Neuron (in vitro differentiated cells): Measurements from ENCODE around the gene CCNYL1.
"Not testable (repeated sequence)": the region's sequence is repeated elsewhere in the genome, so short reads cannot be mapped to it uniquely, and the experiment has no call there.

ENCODE experiments used
- H2AFZ ChIP-seq: one replicate; pipeline ENCODE4 v1.6.1; 2013; ENCODE audit warnings: low read depth, mild to moderate bottlenecking, inconsistent platforms, low read length, moderate library complexity
- H3K27me3 ChIP-seq: one replicate; pipeline ENCODE4 v1.6.1; 2013; ENCODE audit warnings: low read length; ENCODE audit not compliant: insufficient read depth
- H3K36me3 ChIP-seq: one replicate; pipeline ENCODE4 v1.6.1; 2013; ENCODE audit warnings: low read length; ENCODE audit not compliant: insufficient read depth
- H3K4me1 ChIP-seq: one replicate; pipeline ENCODE4 v1.6.1; 2013; ENCODE audit warnings: low read length; ENCODE audit not compliant: insufficient read depth
- H3K4me3 ChIP-seq: 2 replicates; pipeline ENCODE4 v1.5.1; 2013; ENCODE audit warnings: mild to moderate bottlenecking, low read length, moderate library complexity
- H3K9me3 ChIP-seq: one replicate; pipeline ENCODE4 v1.6.1; 2013; ENCODE audit warnings: low read length

The CCNYL1 gene

DNA sequence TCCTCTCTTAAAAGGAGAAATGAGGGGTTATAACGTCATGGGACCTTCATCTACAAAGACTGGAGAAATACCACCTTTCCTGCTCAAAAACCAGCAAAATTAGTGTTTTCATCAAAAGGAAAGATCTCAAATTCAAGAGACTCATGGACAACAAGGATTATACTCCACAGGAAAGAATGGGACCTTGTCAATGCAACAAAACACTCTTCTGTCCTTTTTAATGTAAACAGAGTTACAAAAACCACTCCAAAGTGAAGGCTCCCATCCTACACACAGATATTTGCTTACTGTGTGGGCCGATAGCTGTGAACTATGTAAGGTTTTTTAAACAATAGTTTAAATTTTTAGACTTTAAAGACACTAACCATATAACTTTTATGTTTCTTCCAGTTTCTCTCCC is 42.2 kb downstream of the CCNYL1 start:
- H3K9me3 ChIP-seq, H2AFZ ChIP-seq, H3K36me3 ChIP-seq, H3K27me3 ChIP-seq, H3K4me3 ChIP-seq: not testable (repeated sequence)
- H3K4me1 ChIP-seq, result peaks cover 16% of the 10 kb centered on the region

DNA sequence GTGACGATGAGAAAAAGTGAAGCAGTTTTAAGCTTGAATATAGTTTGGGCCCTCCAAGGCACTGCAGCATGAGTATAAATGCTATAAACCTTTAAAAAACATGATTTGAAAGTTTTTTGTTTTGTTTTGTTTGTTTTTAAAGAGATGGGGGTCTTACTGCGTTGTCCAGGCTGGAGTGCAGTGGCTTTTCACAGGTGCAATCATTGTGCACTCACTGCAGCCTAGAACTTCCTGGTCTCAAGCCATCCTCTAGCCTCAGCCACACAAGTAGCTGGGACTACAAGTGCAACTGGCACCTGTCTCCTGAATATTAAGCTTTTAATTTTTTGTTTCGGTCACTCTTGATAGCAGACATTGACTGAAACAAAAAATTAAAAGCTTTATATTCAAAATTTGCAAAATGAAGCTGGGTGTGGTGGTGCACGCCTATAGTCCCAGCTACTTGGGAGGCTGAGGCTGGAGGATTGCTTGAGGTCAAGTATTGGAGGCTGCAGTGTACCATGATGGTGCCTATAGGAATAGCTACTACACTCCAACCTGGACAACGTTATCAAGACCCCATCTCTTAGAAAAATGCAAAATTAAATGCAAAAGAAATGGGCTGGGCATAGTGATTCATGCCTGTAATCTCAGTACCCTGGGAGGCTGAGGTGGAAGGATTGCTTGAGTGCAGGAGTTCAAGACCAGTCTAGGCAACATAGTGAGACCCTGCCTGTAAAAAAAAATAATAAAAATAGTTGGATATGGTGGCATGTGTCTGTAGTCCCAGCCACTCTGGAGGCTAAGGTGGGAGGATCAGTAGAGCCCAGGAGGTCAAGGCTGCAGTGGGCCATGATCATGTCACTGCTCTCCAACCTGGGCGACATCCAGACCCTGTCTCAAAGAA is 43.3 kb downstream of the CCNYL1 start:
- Histone ChIP-seq H3K27me3 (no peaks in the 10 kb centered on the region), H3K4me3 (no peak overlapping the region), H2AFZ (no peak overlapping the region), H3K4me1 (peaks cover 14% of the 10 kb centered on the region), H3K36me3 (peaks cover 14% of the 10 kb centered on the region), H3K9me3 (no peaks in the 10 kb centered on the region)

DNA sequence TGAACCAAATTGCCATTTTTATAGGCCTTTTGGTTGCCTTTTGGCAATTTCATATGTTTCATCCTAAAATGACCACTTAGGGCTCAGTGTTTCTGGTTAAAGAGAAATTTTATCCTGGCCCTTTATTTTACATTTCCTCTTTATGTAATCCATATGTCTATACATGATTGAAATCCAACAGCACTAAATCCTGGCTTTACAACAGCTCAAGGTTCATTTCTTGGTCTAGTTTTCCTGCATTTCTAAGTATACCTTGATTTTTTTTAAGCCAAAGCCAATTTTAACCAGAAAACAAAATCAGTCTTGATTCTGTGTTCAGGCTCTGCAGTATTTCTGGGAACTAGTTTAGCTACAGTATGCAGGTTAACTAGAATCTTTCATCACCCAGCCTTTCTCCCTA is 46.6 kb downstream of the CCNYL1 start:
- Histone ChIP-seq H3K36me3 (peaks cover 35% of the 10 kb centered on the region), H3K4me1 (no peaks in the 10 kb centered on the region), H3K27me3 (no peaks in the 10 kb centered on the region), H3K9me3 (no peaks in the 10 kb centered on the region), H2AFZ (no peak overlapping the region), H3K4me3 (no peak overlapping the region)

DNA sequence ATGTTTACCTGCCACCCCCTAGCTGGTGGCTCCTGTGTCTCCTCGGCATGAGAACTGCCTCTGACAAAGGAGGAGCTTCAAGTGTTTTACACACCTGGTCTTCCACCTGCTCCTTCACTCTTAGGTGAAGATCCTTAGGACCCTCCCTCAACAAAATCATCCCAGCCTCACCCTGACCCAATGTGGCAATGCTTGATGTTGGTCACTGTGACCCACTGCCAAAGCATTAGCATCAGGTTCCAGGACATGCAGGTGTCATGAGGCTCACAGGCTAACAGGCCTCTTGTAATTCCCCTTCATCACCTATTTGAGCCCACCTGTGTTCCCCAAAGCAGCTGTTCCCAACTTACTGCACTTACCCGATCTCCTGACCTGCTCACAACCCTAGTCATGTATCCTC is 48.5 kb downstream of the CCNYL1 start:
- Histone ChIP-seq H3K27me3 (no peaks in the 10 kb centered on the region), H3K36me3 (peaks cover 48% of the 10 kb centered on the region)

DNA sequence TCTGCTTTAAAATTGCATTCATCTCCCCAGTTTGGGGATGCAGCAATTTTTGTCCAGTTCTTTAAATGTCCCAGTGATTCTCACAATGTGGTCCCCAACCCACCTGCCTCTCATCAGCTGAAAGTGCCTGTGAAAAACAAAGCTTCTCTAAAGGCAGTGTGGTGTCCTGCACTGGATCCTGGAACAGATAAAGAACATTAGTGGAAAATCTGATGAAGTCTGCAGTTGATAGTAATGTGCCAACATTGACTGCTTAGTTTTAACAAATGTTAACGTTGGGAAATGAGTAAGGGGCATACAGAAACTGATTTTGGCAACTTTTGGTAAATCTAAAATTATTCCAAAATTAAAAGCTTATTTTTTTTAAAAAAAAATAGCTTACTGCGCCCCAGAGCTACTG is 49.0 kb downstream of the CCNYL1 start:
- Histone ChIP-seq H3K36me3 (peaks cover 48% of the 10 kb centered on the region), H3K9me3 (no peaks in the 10 kb centered on the region), H3K27me3 (no peaks in the 10 kb centered on the region), H2AFZ (no peak overlapping the region), H3K4me3 (no peak overlapping the region), H3K4me1 (peaks cover 23% of the 10 kb centered on the region)

More for the DNA sequence above, 48.5 kb downstream of the CCNYL1 start:
- Histone ChIP-seq H3K9me3 (no peaks in the 10 kb centered on the region), H2AFZ (no peak overlapping the region), H3K4me1 (peaks cover 18% of the 10 kb centered on the region), H3K4me3 (no peak overlapping the region)

DNA sequence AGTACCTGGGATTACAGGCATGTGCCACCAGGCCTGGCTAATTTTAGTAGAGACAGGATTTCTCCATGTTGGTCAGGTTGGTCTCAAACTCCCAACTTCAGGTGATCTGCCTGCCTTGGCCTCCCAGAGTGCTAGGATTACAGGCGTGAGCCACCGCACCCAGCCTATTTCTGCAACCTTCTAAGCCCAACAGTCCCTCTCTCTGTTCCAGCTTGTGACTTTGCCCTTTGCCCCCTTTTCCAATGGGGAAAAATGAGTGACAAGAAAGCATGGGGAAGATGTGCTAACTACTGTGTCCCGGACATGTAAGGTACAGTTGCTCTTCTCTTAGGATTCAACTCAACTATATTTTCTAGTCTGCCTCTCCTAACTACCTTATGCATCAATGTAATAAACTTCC is 50.0 kb downstream of the CCNYL1 start:
- Histone ChIP-seq H3K36me3 (peaks cover 50% of the 10 kb centered on the region), H3K4me1 (peaks cover 32% of the 10 kb centered on the region)
- H3K9me3 ChIP-seq, H3K4me3 ChIP-seq, H2AFZ ChIP-seq, H3K27me3 ChIP-seq: not testable (repeated sequence)

GRCh38 chr2:207762146-207762545 is 50.7 kb downstream of the CCNYL1 start:
- H3K4me3 ChIP-seq, result no peak overlapping the region

GRCh38 chr2:207763303-207763917 is 52.0 kb downstream of the CCNYL1 start:
- H3K9me3 ChIP-seq, result peaks cover 8% of the 10 kb centered on the region
- H3K27me3 ChIP-seq, result no peaks in the 10 kb centered on the region
- no peak overlapping the region for H3K4me3 ChIP-seq
- H2AFZ ChIP-seq, result no peak overlapping the region
- H3K36me3 ChIP-seq, result peaks cover 66% of the 10 kb centered on the region
- peaks cover 50% of the 10 kb centered on the region for H3K4me1 ChIP-seq

More at GRCh38 chr2:207762146-207762545, 50.7 kb downstream of the CCNYL1 start:
- Histone ChIP-seq H3K4me1 (peaks cover 38% of the 10 kb centered on the region), H2AFZ (no peak overlapping the region), H3K9me3 (peaks cover under 1% of the 10 kb centered on the region), H3K36me3 (peaks cover 55% of the 10 kb centered on the region), H3K27me3 (no peaks in the 10 kb centered on the region)

- H3K36me3 ChIP-seq, result peaks cover 64% of the 10 kb centered on the region
- peaks cover 8% of the 10 kb centered on the region for H3K9me3 ChIP-seq
- no peak overlapping the region for H3K4me3 ChIP-seq
- H3K27me3 ChIP-seq, result no peaks in the 10 kb centered on the region
- no peak overlapping the region for H2AFZ ChIP-seq
- H3K4me1 ChIP-seq, result peaks cover 51% of the 10 kb centered on the region
Observed at GRCh38 chr2:207764096-207764630, 52.7 kb downstream of the CCNYL1 start.

GRCh38 chr2:207765547-207765946 is 54.1 kb downstream of the CCNYL1 start:
- no peak overlapping the region for H2AFZ ChIP-seq
- H3K4me3 ChIP-seq, result peak overlapping the region; percentile 32
- H3K27me3 ChIP-seq, result no peaks in the 10 kb centered on the region
- H3K4me1 ChIP-seq, result peaks cover 56% of the 10 kb centered on the region
- H3K9me3 ChIP-seq, result peaks cover 8% of the 10 kb centered on the region
- peaks cover 54% of the 10 kb centered on the region for H3K36me3 ChIP-seq

DNA sequence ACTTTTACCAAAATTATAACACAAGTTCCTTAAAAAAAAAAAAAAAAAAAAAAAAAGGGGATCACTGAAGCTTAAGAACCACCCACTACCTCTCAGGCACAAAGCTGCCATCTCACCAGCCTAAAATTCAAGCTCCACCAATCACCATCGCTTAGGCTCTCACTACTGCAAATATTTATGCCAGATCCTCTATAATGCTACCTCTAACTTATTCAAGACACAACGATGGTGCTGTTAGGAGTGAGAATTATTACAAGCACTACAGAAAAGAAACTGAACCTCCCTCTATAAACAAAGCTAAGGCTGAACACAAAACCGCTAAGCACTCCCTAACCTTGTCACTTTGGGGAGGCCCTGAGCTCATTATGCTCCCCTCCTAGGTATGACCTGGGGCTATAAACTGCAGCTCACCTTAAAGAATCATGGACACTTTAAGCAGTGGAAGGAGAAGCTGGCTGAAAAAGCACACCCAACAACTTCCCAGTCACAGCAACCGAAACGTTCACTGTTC is 54.7 kb downstream of the CCNYL1 start:
- peaks cover 62% of the 10 kb centered on the region for H3K4me1 ChIP-seq
- H3K27me3 ChIP-seq, result no peaks in the 10 kb centered on the region
- peaks cover 52% of the 10 kb centered on the region for H3K36me3 ChIP-seq
- peaks cover 8% of the 10 kb centered on the region for H3K9me3 ChIP-seq
- H2AFZ ChIP-seq, result no peak overlapping the region
- peak overlapping the region; percentile 47 for H3K4me3 ChIP-seq

GRCh38 chr2:207766697-207767460 is 55.4 kb downstream of the CCNYL1 start:
- Histone ChIP-seq H3K36me3 (peaks cover 48% of the 10 kb centered on the region), H3K9me3 (peaks cover 8% of the 10 kb centered on the region), H3K4me1 (peaks cover 70% of the 10 kb centered on the region), H2AFZ (no peak overlapping the region), H3K4me3 (peak overlapping the region; percentile 47), H3K27me3 (no peaks in the 10 kb centered on the region)
